Measurements from ENCODE around the gene DOCK8. TPM values are rescaled to one million over a fixed set of nuclear protein-coding genes. Genes with fewer than 3 reads are reported as not detected.
"Not testable (repeated sequence)": the region's sequence is repeated elsewhere in the genome, so short reads cannot be mapped to it uniquely, and the experiment has no call there.

DOCK8 gene
- total RNA-seq, 4 donors from 2014 or later = 18.1 to 33.3 (median 28.6) TPM

GRCh38 chr9:212297-212696 lies 2.4 kb upstream of the DOCK8 start:
- no peak for TF ChIP-seq CTCF (IDR thresholded peaks at IDR 0.05)

GRCh38 chr9:213901-214300 lies 764 bp upstream of the DOCK8 start:
- not testable (repeated sequence) for ATAC-seq (ENCODE audit: low FRiP score); DNase-seq (ENCODE audit: low spot score)

More at GRCh38 chr9:212297-212696, 2.4 kb upstream of the DOCK8 start:
- DNase-seq (ENCODE audit: low spot score) (no peak), ATAC-seq (ENCODE audit: low FRiP score) (no peak)

- ATAC-seq (ENCODE audit: low FRiP score) (no peak), DNase-seq (ENCODE audit: low spot score) (no peak)
- no peak for TF ChIP-seq CTCF (IDR thresholded peaks at IDR 0.05)
Measured at GRCh38 chr9:214351-214647, 366 bp upstream of the DOCK8 start.

GRCh38 chr9:215631-216155 lies 1.0 kb downstream of the DOCK8 start:
- no peak for TF ChIP-seq CTCF (IDR thresholded peaks at IDR 0.05)
- DNase-seq (ENCODE audit: low spot score) = no peak
- no peak for ATAC-seq (ENCODE audit: low FRiP score)

DNA sequence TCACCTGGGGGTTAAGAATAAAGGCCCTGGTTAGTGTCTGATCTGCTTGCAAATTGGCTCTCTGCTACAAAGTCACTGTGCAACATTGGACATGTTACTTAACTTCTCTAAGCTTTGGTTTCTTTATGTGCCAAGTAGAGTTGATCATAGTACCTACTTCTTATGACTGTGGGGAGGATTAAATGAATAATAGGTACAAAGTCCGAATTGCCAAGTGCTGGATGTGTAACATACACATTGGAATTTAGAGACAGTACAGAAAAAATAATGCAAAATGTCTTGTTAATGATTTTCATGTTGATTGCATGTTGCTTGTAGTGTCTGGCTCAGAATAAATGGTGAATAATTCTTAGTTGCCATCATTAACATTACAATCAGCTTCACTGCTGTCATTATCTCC lies 2.2 kb downstream of the DOCK8 start:
- no peak for TF ChIP-seq CTCF (IDR thresholded peaks at IDR 0.05)
- ATAC-seq (ENCODE audit: low FRiP score) (no peak), DNase-seq (ENCODE audit: low spot score) (no peak)

- DNase-seq (ENCODE audit: low spot score) (no peak), ATAC-seq (ENCODE audit: low FRiP score) (no peak)
- no peak for TF ChIP-seq CTCF (IDR thresholded peaks at IDR 0.05)
Measured at GRCh38 chr9:217950-218349, 3.3 kb downstream of the DOCK8 start.

DNA sequence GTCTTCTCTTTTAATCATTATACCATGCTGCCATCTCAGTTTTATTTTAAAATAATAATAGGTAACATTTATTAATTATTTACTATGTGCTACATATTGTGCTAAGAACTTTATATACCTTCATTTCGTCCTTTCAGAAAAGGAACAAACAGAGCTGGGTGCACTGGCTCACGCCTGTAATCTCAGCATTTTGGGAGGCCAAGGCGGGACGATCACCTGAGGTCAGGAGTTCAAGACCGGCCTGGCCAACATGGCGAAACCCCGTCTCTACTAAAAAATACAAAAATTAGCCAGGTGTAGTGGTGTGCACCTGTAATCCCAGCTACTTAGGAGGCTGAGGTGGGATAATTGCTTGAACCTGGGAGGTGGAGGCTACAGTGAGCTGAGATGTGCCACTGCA lies 4.4 kb downstream of the DOCK8 start:
- ATAC-seq (ENCODE audit: low FRiP score); DNase-seq (ENCODE audit: low spot score): not testable (repeated sequence)

DNA sequence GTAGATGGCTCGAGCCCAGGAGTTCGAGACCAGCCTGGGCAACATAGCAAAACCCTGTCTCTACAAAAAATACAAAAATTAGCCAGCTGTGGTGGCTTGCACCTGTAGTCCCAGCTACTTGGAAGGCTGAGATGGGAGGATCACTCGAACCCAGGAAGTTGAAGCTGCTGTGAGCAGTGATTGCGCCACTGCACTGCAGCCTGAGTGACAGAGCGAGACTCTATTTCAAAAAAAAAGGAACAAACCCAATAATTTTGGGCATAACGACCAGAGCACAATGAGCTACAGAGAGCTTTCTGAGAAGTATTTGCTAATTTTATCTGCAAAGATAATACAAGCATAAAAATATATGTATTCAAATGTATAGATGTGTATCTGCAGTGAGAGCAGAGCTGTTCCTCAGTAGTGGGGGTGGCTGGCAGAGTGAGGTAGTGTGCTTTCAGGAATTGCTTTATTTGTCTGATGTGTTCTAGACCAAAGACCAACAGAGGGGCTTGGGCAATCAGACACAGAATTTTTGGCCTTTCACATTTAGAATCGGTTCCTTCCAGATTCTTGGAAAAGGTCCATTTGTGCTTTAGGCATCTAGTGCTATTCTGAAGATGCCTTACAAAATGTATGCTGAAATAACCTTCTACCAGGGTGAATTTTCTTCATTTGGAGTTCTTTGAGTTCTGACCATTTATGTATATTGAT lies 5.2 kb downstream of the DOCK8 start:
- DNase-seq (ENCODE audit: low spot score) (no peak), ATAC-seq (ENCODE audit: low FRiP score) (no peak)
- no peak for TF ChIP-seq CTCF (IDR thresholded peaks at IDR 0.05)
